GM19397 (cell line): ENCODE results near the gene ITPRIPL1.
"Not testable (repeated sequence)": the region's sequence is repeated elsewhere in the genome, so short reads cannot be mapped to it uniquely, and the experiment has no call there.

Experiments used
- ATAC-seq: cut with Tn5 transposase; IDR thresholded peaks from one replicate; pipeline ENCODE4 v1.9.1; 2021; ENCODE audit warnings: mild to moderate bottlenecking, moderate library complexity; ENCODE audit not compliant: unreplicated experiment

The ITPRIPL1 gene

GRCh38 chr2:96325041-96325883 is at the start of gene ITPRIPL1:
ITPRIPL1 (plus strand) TSS chr2:96325317; CDS start chr2:96325840, 523 bp downstream.
- ATAC-seq = no peak

DNA sequence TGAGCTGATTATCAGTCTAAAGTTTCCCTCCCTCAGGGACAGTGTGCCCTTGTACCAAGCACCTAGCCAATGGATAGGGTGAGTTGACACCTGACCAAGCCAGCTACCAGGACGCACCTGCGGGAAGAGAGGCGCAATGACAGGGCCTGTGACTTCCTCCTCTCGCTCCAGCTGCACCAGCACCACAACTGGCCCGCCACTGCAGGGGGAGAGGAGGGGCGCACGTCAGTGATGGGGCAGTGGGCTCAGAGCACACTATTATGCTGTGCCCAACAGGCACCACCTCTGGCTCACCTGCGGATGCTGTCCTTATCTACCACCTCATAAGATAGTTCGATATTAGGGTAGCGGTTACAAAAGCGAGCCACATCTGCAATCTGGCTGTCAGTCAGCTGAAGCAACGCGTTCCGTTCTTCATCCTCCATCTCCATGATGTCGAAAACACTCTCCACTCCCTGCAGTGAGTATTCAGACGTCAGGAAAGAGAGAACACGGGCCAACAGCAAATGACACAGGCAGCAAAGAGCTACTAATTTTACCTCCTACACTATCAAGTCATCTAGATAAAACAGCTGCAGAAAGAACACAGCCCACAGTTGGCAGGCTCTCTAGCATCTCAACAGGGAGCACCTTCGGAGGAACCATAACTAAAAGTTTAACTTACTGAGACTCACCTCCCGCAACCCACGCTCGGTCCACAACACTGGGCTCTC is 48.2 kb upstream of the ITPRIPL1 start:
- no peak for ATAC-seq

DNA sequence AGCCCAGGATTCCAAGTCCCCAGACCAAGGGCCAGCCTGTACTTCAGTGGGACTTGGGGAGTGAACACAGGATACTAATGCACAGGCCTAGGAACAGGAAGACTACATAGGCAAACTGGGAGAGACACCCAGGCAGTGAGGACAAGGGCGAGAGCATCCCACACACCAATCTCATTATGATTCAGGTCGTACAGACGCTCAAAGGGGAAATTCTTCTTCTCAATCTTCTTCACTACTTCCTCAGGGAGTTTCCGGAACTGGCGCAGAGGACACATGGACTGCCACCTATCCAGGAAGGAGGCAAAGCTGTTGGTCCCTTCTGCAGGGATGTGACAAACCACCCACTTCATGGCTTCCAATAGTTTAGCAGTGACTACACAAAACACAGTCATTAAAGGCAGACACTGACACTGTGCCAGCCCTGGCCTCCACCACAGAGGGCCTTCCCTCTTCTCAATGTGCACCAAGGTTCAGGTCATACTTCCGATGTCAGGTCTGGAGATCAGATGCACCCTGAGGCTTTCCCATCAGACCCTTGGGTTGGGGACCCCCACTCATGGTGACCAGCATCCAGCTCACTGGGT is 37.8 kb upstream of the ITPRIPL1 start:
- ATAC-seq = no peak

GRCh38 chr2:96291751-96292150 is 33.4 kb upstream of the ITPRIPL1 start:
- no peak for ATAC-seq

DNA sequence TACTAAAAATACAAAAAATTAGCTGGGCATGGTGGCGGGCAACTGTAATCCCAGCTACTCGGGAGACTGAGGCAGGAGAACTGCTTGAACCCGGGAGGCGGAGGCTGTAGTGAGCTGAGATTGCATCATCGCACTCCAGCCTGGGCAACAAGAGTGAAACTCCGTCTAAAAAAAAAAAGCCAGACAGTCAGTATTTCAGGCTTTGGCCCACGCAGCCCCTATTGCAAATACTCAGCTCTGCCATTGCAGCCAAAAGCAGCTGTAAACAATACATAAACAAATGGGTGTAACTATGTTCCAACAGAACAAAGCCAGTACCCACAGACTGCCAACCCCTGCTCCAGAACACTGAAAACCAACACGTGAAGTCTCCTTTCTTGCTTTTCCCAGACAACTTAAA is 30.8 kb upstream of the ITPRIPL1 start:
- not testable (repeated sequence) for ATAC-seq

DNA sequence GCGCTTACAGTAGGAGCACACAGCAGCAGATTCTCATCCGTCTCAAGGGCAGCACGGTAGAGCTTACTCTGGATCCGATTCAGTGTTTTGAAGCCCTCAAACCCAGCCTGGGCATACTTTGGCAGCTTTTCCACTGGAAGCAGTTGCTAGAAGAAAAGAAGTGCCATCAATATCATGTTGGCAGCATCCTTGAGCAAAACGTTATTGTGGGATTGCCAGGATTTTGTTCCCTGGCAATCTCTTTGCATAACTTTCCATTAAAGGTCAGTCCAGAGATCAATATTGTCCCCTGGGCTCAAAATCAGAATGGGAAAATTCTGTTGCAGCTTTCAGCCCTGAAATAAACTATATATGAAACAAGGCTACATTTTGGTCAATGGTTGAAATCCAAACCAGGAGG is 28.2 kb upstream of the ITPRIPL1 start:
- no peak for ATAC-seq

DNA sequence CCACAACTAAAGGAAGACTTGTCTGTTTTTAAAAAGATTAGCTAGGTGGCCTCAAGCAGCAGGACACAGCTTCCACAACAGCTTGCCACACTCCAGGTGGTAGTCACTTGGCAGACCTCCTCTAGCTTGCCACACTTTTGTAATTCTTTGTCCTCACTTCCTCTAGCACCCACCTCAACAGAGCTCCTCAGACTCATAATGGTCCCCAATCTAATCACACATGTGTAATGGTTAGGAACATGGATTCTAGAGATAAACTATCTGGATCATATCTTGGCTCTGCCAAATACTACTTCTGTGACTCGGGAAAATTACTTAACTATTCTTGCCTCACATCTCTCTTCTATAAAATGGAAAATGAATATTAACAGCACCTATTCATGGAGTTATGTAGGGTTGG is 23.3 kb upstream of the ITPRIPL1 start:
- no peak for ATAC-seq

GRCh38 chr2:96304606-96305005 is 20.5 kb upstream of the ITPRIPL1 start:
- no peak for ATAC-seq

GRCh38 chr2:96305091-96305978 is 19.8 kb upstream of the ITPRIPL1 start, which contains the start of gene SNRNP200:
SNRNP200 (minus strand) TSS chr2:96305546; CDS start chr2:96305437, 109 bp downstream.
- peak; percentile 88 for ATAC-seq

DNA sequence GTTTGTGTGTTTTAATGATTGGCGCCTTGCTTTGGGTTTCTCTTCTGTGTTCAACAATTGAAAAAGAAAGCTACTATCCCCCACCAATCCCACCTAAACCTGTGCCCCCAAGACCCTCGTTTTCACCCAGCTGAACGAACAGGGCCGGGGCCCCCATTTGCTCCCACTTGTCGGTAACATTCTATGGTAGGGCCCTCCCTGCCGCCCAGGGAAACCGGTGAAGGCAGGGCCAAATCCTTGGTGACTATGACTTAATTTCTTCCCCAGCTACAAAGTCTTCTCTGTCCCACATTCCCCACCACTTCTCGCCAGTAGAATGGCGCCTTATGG is 19.2 kb upstream of the ITPRIPL1 start:
- ATAC-seq = no peak

DNA sequence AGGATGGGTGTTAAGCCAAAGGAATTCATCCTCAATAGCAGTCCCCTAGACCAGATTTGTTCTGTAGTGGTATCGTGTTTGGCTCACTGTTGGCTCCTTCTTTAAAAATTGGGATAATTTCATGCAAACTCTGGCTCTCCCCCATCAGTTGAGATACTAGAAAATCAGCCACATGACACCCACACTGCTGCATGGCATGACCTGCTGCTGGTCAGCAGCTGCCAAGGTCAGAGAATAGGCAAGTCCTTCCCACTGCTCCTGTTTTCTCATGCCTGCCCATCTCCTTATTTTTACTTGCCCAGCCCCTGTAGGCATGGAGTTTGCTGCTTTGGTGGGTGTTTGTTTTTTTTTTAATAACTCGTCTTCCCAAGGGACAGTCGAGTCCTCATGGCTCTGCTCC is 18.7 kb upstream of the ITPRIPL1 start:
- ATAC-seq = no peak

DNA sequence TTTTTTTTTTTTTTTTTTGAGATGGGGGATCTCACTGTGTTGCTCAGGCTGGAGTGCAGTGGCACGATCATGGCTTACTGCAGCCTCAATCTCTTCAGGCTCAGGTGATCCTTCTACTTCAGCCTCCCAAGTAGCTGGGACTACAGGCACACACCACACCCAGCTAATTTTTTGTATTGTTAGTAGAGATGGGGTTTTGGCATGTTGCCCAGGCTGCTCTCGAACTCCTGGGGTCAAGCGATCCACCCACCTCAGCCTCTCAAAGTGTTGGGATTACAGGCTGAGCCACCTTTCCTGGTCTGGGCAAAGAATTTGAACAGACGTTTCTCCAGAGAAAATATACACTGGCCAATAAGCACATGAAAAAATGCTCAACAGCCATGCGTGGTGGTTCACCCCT is 16.9 kb upstream of the ITPRIPL1 start:
- ATAC-seq = no peak

- no peak for ATAC-seq
Observed at GRCh38 chr2:96315005-96315399, 10.1 kb upstream of the ITPRIPL1 start.

- ATAC-seq = no peak
Observed at GRCh38 chr2:96315400-96316071, 9.6 kb upstream of the ITPRIPL1 start.

DNA sequence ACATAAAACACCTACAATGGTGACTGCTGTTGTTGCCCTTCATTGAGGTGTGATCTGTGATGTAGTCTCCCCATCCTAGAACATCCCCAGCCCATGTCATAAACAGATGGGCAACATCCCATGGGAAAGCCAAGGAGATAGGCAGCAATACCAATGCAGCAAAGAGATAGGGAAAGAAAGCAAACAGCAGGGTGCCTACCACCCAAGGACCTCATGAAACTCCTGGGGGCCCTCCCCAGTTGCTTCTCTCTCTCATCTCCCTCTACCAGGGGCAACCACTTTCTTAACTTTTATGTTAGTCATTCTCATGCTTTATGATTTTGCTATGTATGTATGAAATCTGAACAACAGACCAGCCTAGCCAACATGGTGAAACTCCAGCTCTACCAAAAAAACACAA is 8.1 kb upstream of the ITPRIPL1 start:
- ATAC-seq = no peak

GRCh38 chr2:96317584-96317997 is 7.5 kb upstream of the ITPRIPL1 start:
- ATAC-seq = no peak

DNA sequence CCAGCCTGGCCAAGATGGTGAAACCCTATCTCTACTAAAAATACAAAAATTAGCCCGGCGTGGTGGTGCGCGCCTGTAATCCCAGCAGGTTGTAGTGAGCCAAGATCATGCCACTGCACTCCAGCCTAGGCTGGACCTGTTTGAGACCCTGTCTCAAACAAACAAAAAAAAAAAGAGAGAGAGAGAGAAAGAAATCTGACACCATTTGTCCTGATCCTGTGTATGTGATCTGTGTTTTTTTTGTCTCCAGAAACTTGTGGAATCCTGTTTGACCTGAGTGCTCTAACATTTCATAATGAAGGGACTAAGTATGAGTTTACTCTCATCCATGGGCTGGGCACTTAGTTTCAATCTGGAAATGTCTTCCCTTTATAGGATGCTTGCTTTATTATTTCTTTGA is 6.4 kb upstream of the ITPRIPL1 start:
- ATAC-seq = no peak

- no peak for ATAC-seq
Observed at GRCh38 chr2:96319396-96319795, 5.7 kb upstream of the ITPRIPL1 start.

- no peak for ATAC-seq
Observed at GRCh38 chr2:96320326-96320725, 4.8 kb upstream of the ITPRIPL1 start.
